Adrenal gland (tissue), 12 donors: ENCODE measurements around the gene RIMBP3C. TPM values are rescaled to one million over a fixed set of nuclear protein-coding genes. Genes with fewer than 3 reads are reported as not detected.
"Not testable (repeated sequence)": the region's sequence is repeated elsewhere in the genome, so short reads cannot be mapped to it uniquely, and the experiment has no call there.

Experiments
- DNase-seq, 7 donors: peaks; one replicate each; pipeline ENCODE4 v3.0.0-alpha.2; 2019 to 2020
- H3K27ac ChIP-seq, 5 donors: fragments of 200-600 bp; sonication (generic) in 4 of 5; 1 replicate in 3 of 5; 2 replicates in 2 of 5; pipeline versions ENCODE4 v1.5.1 to v1.8.0; 2016 to 2020; ENCODE audit warnings: mild to moderate bottlenecking in 1 of 5
- H3K27me3 ChIP-seq: fragments of 200-600 bp; 2 replicates; pipeline ENCODE4 v1.8.0; 2021
- H3K36me3 ChIP-seq, 2 donors: fragments of 200-600 bp; replicated peaks in 1 of 2; 1 replicate in 1 of 2; 2 replicates in 1 of 2; pipeline versions ENCODE4 v1.5.1 to v1.8.0; 2018 to 2022
- H3K4me1 ChIP-seq, 2 donors: fragments of 200-600 bp; replicated peaks in 1 of 2; 1 replicate in 1 of 2; 2 replicates in 1 of 2; pipeline versions ENCODE4 v1.5.1 to v1.8.0; 2018 to 2021
- H3K4me3 ChIP-seq, 4 donors: fragments of 200-600 bp; sonication (generic) in 3 of 4; one replicate each; pipeline ENCODE4 v1.5.1; 2016 to 2018
- H3K9me3 ChIP-seq, 3 donors: fragments of 200-600 bp; sonication (generic) in 1 of 3; replicated peaks in 1 of 3; 1 replicate in 2 of 3; 2 replicates in 1 of 3; pipeline versions ENCODE4 v1.5.1 to v1.8.0; 2016 to 2021
- CTCF ChIP-seq, 6 experiments: fragments of 450-650 bp in 4 of 6; fragments of 200-600 bp in 2 of 6; sonication (generic) in 1 of 6; IDR thresholded peaks; 1 replicate in 5 of 6; 2 replicates in 1 of 6; pipeline versions ENCODE4 v1.5.1 to v1.8.0; 2016 to 2021; ENCODE audit warnings: antibody characterized with exemption in 6 of 6, mild to moderate bottlenecking in 2 of 6, moderate library complexity in 1 of 6
- POLR2A ChIP-seq, 2 donors: fragments of 450-650 bp; IDR thresholded peaks; one replicate each; pipeline ENCODE4 v1.6.1; 2017; ENCODE audit warnings: antibody characterized with exemption in 2 of 2, mild to moderate bottlenecking in 2 of 2, moderate library complexity in 1 of 2
- WGBS, 4 donors: extraction: QIAGEN DNeasy Blood & Tissue Kit in 2 of 4; methylation state at CpG; one replicate each; pipeline versions ENCODE4 v1.1.5 to v1.1.7; 2013 to 2017; 5-methylcytosine and 5-hydroxymethylcytosine counted together
- intact Hi-C, 2 donors: fragments of 100-400 bp; cut with DNase I; formaldehyde crosslinking; loops; one replicate each; pipeline versions ENCODE4 v1.14.1 to v1.15.0; 2022 to 2023
- polyA plus RNA-seq, 3 donors: library from polyadenylated mRNA; stranded (reverse); fragments of 200-250 nt in 2 of 3; fragments of 350-450 nt in 1 of 3; fragmentation: Illumina TruSeq in 1 of 3; extraction: RNeasy Lipid Tissue Mini Kit (QIAGEN cat#74804) in 1 of 3; gene quantifications; one replicate each; pipeline ENCODE4 v1.2.3, GENCODE V29; 2013 to 2014
- total RNA-seq, 9 donors: library from RNA; depleted of rRNA in 4 of 9; stranded (reverse); fragments of >200 nt in 4 of 9; fragments of 120-200 nt in 1 of 9; fragmentation: NEBNext Ultra II Directional in 1 of 9; extraction: Animal tissue kit (Norgen Biotek cat#: 25700) in 1 of 9; gene quantifications; one replicate each; pipeline versions ENCODE4 v1.1.0 to v1.2.4, GENCODE V29; 2013 to 2023
- donor health status: healthy with polysubstance abuse.
- donor health status: Bipolar disorder and iron deficiency.
- donor health status: DM: yes; HTN: yes; CAD: no.
- donor health status: DM: no; HTN: no; CAD: no.
- donor health status: DM: no; HTN: no; CAD: no.
- donor health status: DM: yes; HTN: yes; CAD: no.

The RIMBP3C gene
- total and polyA plus RNA-seq, 12 donors: 0.18 to 2.5 (median 0.28) TPM; not detected in 4

GRCh38 chr22:21582801-21583740, 31.8 kb upstream of the RIMBP3C start:
- no peak overlapping the region for H3K27ac ChIP-seq
- no peaks in the 10 kb centered on the region for H3K36me3 ChIP-seq
- 72 to 80% (median 77%) methylated on average over 9 to 10 of the region's 10 CpGs for WGBS, 4 donors
- peaks cover 0 to 19% of the 10 kb centered on the region in 2 donors for H3K4me1 ChIP-seq
- no peak for TF ChIP-seq POLR2A (IDR thresholded peaks at IDR 0.05)
- TF ChIP-seq CTCF (IDR thresholded peaks at IDR 0.05): no peak
- no peaks in the 10 kb centered on the region for H3K27me3 ChIP-seq
- no peak for DNase-seq
- intact Hi-C loops: no loop called here
- H3K9me3 ChIP-seq: no peaks in the 10 kb centered on the region
- no peak overlapping the region for H3K4me3 ChIP-seq

- 93 to 97% (median 93%) methylated on average over 8 to 10 of the region's 10 CpGs for WGBS, 4 donors
- DNase-seq, H3K36me3 ChIP-seq, H3K27ac ChIP-seq, intact Hi-C loops, H3K4me3 ChIP-seq, H3K9me3 ChIP-seq, H3K27me3 ChIP-seq: not testable (repeated sequence)
- H3K4me1 ChIP-seq: peaks cover 0 to 17% of the 10 kb centered on the region in 2 donors
Observed at GRCh38 chr22:21581009-21581713, 29.9 kb upstream of the RIMBP3C start.

GRCh38 chr22:21580623-21581007, 29.4 kb upstream of the RIMBP3C start:
- DNase-seq, H3K27me3 ChIP-seq, H3K36me3 ChIP-seq, H3K9me3 ChIP-seq, H3K4me3 ChIP-seq, intact Hi-C loops, H3K27ac ChIP-seq: not testable (repeated sequence)
- H3K4me1 ChIP-seq: peaks cover 0 to 17% of the 10 kb centered on the region in 2 donors
- WGBS, 4 donors: 76 to 81% (median 78%) methylated on average over 9 of the region's 9 CpGs

GRCh38 chr22:21579474-21579851, 28.2 kb upstream of the RIMBP3C start:
- Histone ChIP-seq H3K27ac (no peak overlapping the region), H3K9me3 (no peaks in the 10 kb centered on the region), H3K27me3 (no peaks in the 10 kb centered on the region), H3K36me3 (no peaks in the 10 kb centered on the region), H3K4me1 (peaks cover under 1 to 21% of the 10 kb centered on the region in 2 donors), H3K4me3 (no peak overlapping the region)
- TF ChIP-seq POLR2A (IDR thresholded peaks at IDR 0.05): no peak
- 72 to 84% (median 77%) methylated on average over 6 of the region's 6 CpGs for WGBS, 4 donors
- DNase-seq: no peak
- intact Hi-C loops: loop anchor here in 1 of 2 donors (5.0 kb wide), 1 partner anchor 48 kb away; no protein-coding TSS in a partner anchor

- H3K4me1 ChIP-seq: peaks cover 30 to 52% of the 10 kb centered on the region in 2 donors
- TF ChIP-seq POLR2A (IDR thresholded peaks at IDR 0.05) (no peak), CTCF (IDR thresholded peaks at IDR 0.05) (no peak)
- H3K27ac ChIP-seq: no peak overlapping the region
- 60 to 80% (median 63%) methylated on average over 2 to 5 of the region's 5 CpGs for WGBS, 4 donors
- no peak overlapping the region for H3K4me3 ChIP-seq
- intact Hi-C loops: no loop called here
- H3K36me3 ChIP-seq: no peaks in the 10 kb centered on the region
- no peaks in the 10 kb centered on the region for H3K27me3 ChIP-seq
- DNase-seq: no peak
- H3K9me3 ChIP-seq: no peaks in the 10 kb centered on the region
Observed at GRCh38 chr22:21573750-21574494, 22.7 kb upstream of the RIMBP3C start.
